Activated CD4-positive, alpha-beta T cell treated with anti-CD3 and anti-CD28 coated beads, Interleukin-2, Interleukin-6, amounts not matched to agents 100 ng/mL and 50 ng/mL, durations not matched to agents 16 hours and 8 hours (primary cell): ENCODE measurements around the gene MACROD2.
"Not testable (repeated sequence)": the region's sequence is repeated elsewhere in the genome, so short reads cannot be mapped to it uniquely, and the experiment has no call there.

Source experiments
- DNase-seq: peaks from one replicate; pipeline ENCODE4 v3.0.0-alpha.2; 2020

The MACROD2 gene

GRCh38 chr20:15756002-15756753 is 1760.9 kb downstream of the MACROD2 start:
- no peak for DNase-seq

- DNase-seq, result no peak
Observed at GRCh38 chr20:15756754-15757115, 1761.4 kb downstream of the MACROD2 start.

- DNase-seq, result no peak
Observed at GRCh38 chr20:15759594-15759993, 1764.3 kb downstream of the MACROD2 start.

DNA sequence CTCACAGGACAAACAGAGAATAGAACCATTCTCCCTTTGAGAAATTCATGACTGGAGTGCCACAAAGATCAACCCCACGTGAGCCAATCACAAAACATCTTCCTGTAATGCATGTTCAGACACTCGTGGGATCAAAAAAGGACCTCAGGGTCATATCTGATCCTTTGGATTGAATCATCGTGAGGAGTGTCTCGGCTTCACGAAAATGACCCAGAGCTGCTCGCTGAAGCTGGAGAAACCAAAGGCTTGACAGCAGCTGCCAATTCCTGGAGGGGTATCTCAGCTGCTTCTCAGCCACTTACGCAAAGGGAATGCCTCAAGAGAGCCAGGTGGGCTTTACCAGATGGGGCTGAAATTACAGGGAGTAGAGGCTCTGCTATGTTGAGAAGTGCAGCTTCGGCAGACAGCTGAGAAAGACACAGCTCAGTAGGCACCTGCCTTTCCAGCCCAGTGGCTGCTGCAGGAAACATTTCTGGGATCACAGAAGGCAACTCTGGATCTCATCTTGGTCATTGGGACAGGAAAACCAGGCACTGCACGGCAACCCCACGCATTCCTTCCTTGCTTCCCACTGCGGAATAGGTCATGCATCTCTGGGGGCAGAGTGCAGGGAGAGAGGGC is 1764.8 kb downstream of the MACROD2 start:
- DNase-seq, result no peak

- no peak for DNase-seq
Observed at GRCh38 chr20:15763366-15763765, 1768.0 kb downstream of the MACROD2 start.

- no peak for DNase-seq
Observed at GRCh38 chr20:15767586-15767985, 1772.3 kb downstream of the MACROD2 start.

DNA sequence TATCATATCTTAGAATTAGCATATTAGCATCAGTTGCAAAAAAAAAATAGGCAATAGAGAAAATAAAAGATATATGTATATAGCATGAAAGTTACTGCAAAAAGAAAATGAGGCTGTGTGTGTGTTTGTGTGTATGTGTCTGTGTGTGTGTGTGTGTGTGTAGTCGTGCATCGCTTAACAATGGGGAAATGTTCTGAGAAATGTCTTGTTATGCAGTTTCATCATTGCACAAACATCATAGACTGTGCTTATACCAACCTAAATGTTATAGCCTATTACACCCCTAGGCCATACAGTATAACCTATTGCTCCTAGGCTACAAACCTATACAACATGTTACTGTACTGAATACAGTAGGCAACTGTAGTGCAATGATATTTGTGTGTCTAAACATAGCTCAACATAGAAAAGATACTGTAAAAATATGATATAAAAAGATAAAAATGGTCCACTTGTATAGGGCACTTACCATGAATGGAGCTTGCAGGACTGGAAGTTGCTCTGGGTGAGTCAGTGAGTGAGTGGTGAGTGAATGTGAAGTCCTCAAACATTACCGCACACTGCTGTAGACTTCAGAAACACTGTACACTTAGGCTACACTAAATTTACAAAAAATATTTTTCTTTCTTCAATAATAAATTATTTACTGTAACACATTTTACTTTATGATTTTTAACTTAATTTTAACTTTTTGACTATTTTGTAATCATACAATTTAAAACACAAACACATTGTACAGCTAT is 1772.9 kb downstream of the MACROD2 start:
- no peak for DNase-seq

GRCh38 chr20:15772826-15773225 is 1777.5 kb downstream of the MACROD2 start:
- DNase-seq, result no peak

DNA sequence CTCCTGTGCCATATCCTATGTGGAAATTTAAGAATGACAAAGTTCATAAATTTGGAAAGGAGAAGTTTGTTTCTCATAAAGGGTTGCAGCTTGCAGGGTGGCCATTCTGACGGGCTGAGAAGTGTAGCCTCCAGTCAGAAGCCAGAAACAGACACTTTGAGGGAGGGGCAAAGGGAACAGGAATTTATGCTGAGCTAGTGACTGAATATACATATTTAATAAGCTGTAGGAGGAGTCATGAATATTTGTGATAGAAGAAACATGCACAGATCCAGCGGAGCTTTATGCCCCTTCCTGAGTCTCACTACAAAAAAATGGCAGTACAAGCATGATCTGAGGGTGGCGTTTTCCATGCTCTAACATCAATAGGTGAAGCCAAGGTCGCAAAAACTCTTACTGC is 1779.6 kb downstream of the MACROD2 start:
- DNase-seq, result no peak

- DNase-seq, result no peak
Observed at GRCh38 chr20:15776770-15777466, 1781.6 kb downstream of the MACROD2 start.

GRCh38 chr20:15784020-15784419 is 1788.7 kb downstream of the MACROD2 start:
- no peak for DNase-seq

GRCh38 chr20:15789079-15789478 is 1793.8 kb downstream of the MACROD2 start:
- DNase-seq, result no peak

GRCh38 chr20:15792855-15793254 is 1797.5 kb downstream of the MACROD2 start:
- DNase-seq, result no peak

- no peak for DNase-seq
Observed at GRCh38 chr20:15794409-15794808, 1799.1 kb downstream of the MACROD2 start.

DNA sequence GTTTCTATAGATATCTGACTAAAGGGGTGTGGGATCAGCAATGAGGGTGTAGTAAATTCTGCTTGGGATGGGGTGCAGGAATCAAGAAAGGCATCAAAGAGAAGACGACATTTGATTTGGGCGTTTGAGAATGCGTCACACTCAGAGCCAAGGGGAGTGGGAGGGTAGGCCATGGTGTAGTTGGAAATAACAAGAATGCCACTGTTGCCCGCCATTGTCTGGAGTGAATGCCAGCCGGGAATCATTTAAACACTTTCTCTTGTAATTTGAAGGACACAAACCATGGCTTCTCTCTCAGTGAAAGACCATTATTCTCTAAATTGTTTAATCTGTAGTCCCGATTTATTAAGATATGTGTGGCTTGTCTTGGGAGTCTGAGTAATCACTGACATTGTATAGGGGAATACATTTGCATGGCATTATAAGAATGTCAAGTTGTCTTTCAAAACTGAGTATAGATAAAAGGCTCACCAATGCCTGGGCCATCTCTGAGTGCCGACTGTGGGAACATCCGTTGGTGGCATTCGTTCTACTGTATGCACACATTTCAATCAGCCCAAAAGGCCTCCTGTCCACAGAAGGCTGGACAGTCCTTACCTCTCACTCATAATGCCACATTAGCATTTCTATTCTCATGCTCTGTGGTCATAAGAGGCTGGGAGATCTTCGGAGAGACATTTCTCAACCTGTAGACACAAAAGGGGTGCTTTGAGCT is 1800.1 kb downstream of the MACROD2 start:
- no peak for DNase-seq

DNA sequence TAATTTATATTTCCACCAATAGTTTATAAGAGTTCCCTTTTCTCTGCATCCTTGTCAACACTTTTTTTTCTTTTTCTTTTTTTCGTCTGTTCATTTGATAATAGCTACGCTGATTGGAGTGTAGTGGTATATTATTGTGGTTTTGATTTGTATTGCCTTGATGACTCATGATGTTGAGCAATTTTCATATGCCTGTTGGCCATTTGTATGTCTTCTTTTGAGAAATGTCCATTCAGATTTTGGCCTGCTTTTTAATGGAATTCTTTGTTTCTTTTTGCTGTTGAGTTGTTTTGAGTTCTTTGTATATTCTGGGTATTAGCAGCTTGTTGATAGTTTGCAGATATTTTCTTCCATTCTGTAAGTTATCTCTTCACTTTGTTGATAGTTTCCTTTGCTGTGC is 1804.6 kb downstream of the MACROD2 start:
- no peak for DNase-seq

- DNase-seq, result no peak
Observed at GRCh38 chr20:15802020-15802419, 1806.7 kb downstream of the MACROD2 start.

GRCh38 chr20:15805154-15805553 is 1809.8 kb downstream of the MACROD2 start:
- DNase-seq, result no peak

GRCh38 chr20:15806105-15806504 is 1810.8 kb downstream of the MACROD2 start:
- DNase-seq, result no peak

GRCh38 chr20:15807271-15807670 is 1812.0 kb downstream of the MACROD2 start:
- no peak for DNase-seq

- DNase-seq, result not testable (repeated sequence)
Observed at GRCh38 chr20:15807771-15808170, 1812.5 kb downstream of the MACROD2 start.

DNA sequence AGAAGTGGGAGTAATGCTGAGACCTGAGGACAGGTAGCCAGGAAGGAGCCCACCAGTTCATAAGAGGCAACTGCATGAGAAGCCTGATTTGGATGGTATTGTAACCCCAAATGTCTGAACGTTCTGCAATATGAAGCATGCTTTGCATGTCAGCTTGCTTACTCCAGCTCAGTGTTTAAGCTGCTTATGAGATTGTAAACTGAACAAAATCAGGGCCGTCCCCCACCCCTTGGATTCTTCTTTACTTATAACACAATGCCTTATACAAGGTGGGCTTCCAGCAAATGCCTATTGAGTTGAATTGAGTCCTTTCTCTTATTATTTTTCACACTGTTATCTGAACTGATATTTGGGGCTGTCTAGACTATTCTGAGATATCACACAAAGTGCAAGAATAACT is 1816.6 kb downstream of the MACROD2 start:
- DNase-seq, result no peak

- DNase-seq, result no peak
Observed at GRCh38 chr20:15812696-15813095, 1817.4 kb downstream of the MACROD2 start.
